Liver (tissue), 9 donors: ENCODE data around the gene C10orf53. TPM values are rescaled to one million over a fixed set of nuclear protein-coding genes. Genes with fewer than 3 reads are reported as not detected.

Experiments used
- DNase-seq: peaks from one replicate; pipeline ENCODE4 v3.0.0-alpha.2; 2017; ENCODE audit warnings: low spot score
- H3K27ac ChIP-seq, 2 donors: one replicate each; pipeline ENCODE4 v1.7.0; 2013; ENCODE audit warnings: inconsistent platforms in 2 of 2, low read length in 2 of 2, control low read depth in 1 of 2, low read depth in 1 of 2, mild to moderate bottlenecking in 1 of 2
- H3K27me3 ChIP-seq, 4 donors: one replicate each; pipeline versions ENCODE4 v1.6.1 to v1.7.0; 2013; ENCODE audit warnings: low read length in 3 of 4, inconsistent platforms in 1 of 4, mild to moderate bottlenecking in 1 of 4, moderate library complexity in 1 of 4; ENCODE audit not compliant: control insufficient read depth in 4 of 4, insufficient read depth in 4 of 4
- H3K36me3 ChIP-seq, 4 donors: one replicate each; pipeline versions ENCODE4 v1.6.1 to v1.7.0; 2013; ENCODE audit warnings: low read length in 3 of 4, mild to moderate bottlenecking in 3 of 4, low read depth in 1 of 4, moderate library complexity in 1 of 4; ENCODE audit not compliant: control insufficient read depth in 4 of 4, insufficient read depth in 3 of 4
- H3K4me1 ChIP-seq, 4 donors: one replicate each; pipeline versions ENCODE4 v1.6.1 to v1.7.0; 2013; ENCODE audit warnings: low read length in 3 of 4, mild to moderate bottlenecking in 3 of 4, moderate library complexity in 1 of 4; ENCODE audit not compliant: control insufficient read depth in 4 of 4, insufficient read depth in 4 of 4
- H3K4me3 ChIP-seq, 3 donors: one replicate each; pipeline versions ENCODE4 v1.6.1 to v1.7.0; 2013; ENCODE audit warnings: low read length in 3 of 3, control low read depth in 1 of 3, low read depth in 1 of 3, mild to moderate bottlenecking in 1 of 3
- H3K9ac ChIP-seq, 2 donors: one replicate each; pipeline ENCODE4 v1.7.0; 2013; ENCODE audit warnings: low read length in 2 of 2, mild to moderate bottlenecking in 2 of 2, moderate library complexity in 2 of 2, control low read depth in 1 of 2, low read depth in 1 of 2
- H3K9me3 ChIP-seq, 4 donors: one replicate each; pipeline versions ENCODE4 v1.6.1 to v1.7.0; 2013; ENCODE audit warnings: low read length in 3 of 4; ENCODE audit not compliant: control insufficient read depth in 4 of 4
- EGR1 ChIP-seq, 2 donors: IDR thresholded peaks; 2 replicates each; pipeline ENCODE4 v1.6.1; 2016 to 2018; ENCODE audit warnings: antibody characterized with exemption in 2 of 2, low read depth in 2 of 2
- FOXA1 ChIP-seq: IDR thresholded peaks from 2 replicates; pipeline ENCODE4 v1.6.1; 2016; ENCODE audit warnings: antibody characterized with exemption
- FOXA2 ChIP-seq: IDR thresholded peaks from 2 replicates; pipeline ENCODE4 v1.6.1; 2016; ENCODE audit warnings: antibody characterized with exemption
- GABPA ChIP-seq, 2 donors: IDR thresholded peaks in 1 of 2; conservative IDR thresholded peaks in 1 of 2; 2 replicates each; pipeline ENCODE4 v1.6.1; 2016; ENCODE audit warnings: antibody characterized with exemption in 2 of 2, mild to moderate bottlenecking in 1 of 2, moderate library complexity in 1 of 2
- HNF4A ChIP-seq, 2 donors: conservative IDR thresholded peaks; 2 replicates each; pipeline ENCODE4 v1.6.1; 2016; ENCODE audit warnings: antibody characterized with exemption in 2 of 2, mild to moderate bottlenecking in 2 of 2
- HNF4G ChIP-seq: IDR thresholded peaks from 2 replicates; pipeline ENCODE4 v1.6.1; 2016; ENCODE audit warnings: antibody characterized with exemption
- JUND ChIP-seq, 2 donors: IDR thresholded peaks; 2 replicates each; pipeline ENCODE4 v1.6.1; 2016; ENCODE audit warnings: antibody characterized with exemption in 2 of 2
- NR2F2 ChIP-seq: IDR thresholded peaks from 2 replicates; pipeline ENCODE4 v1.6.1; 2016; ENCODE audit warnings: antibody characterized with exemption
- RAD21 ChIP-seq, 2 donors: IDR thresholded peaks; 2 replicates each; pipeline ENCODE4 v1.6.1; 2016; ENCODE audit warnings: antibody characterized with exemption in 2 of 2, mild to moderate bottlenecking in 2 of 2
- RXRA ChIP-seq, 2 donors: IDR thresholded peaks; 2 replicates each; pipeline ENCODE4 v1.6.1; 2017 to 2018; ENCODE audit warnings: antibody characterized with exemption in 2 of 2, mild to moderate bottlenecking in 1 of 2
- SP1 ChIP-seq: IDR thresholded peaks from 2 replicates; pipeline ENCODE4 v1.6.1; 2018; ENCODE audit warnings: antibody characterized with exemption, mild to moderate bottlenecking
- TAF1 ChIP-seq: conservative IDR thresholded peaks from 2 replicates; pipeline ENCODE4 v1.6.1; 2016; ENCODE audit warnings: antibody characterized with exemption, mild to moderate bottlenecking
- YY1 ChIP-seq: IDR thresholded peaks from 2 replicates; pipeline ENCODE4 v1.6.1; 2016; ENCODE audit warnings: antibody characterized with exemption, mild to moderate bottlenecking
- WGBS: extraction: QIAGEN DNeasy Blood & Tissue Kit; methylation state at CpG from one replicate; pipeline ENCODE4 v1.1.7; 2013; 5-methylcytosine and 5-hydroxymethylcytosine counted together
- polyA plus RNA-seq, 2 donors: library from polyadenylated mRNA; stranded (reverse) in 1 of 2; unstranded in 1 of 2; fragments of 200-250 nt in 1 of 2; fragments of >200 nt in 1 of 2; fragmentation: Nextera tagmentation in 1 of 2; extraction: Ambion mirVana in 1 of 2; gene quantifications; one replicate each; pipeline versions ENCODE4 v1.2.1 to v1.2.3, GENCODE V29; 2013 to 2015
- total RNA-seq, 2 donors: library from RNA; depleted of rRNA; stranded (reverse); fragments of >200 nt; gene quantifications; one replicate each; pipeline ENCODE4 v1.2.3, GENCODE V29; 2014
- TF ChIP-seq, protein P1 (sequence below): IDR thresholded peaks from 2 replicates; pipeline ENCODE4 v1.6.1; 2016; ENCODE audit warnings: antibody characterized with exemption, mild to moderate bottlenecking
- TF ChIP-seq, protein P2 (sequence below): IDR thresholded peaks from 2 replicates; pipeline ENCODE4 v1.6.1; 2016; ENCODE audit warnings: antibody characterized with exemption
- TF ChIP-seq, protein P3 (sequence below): IDR thresholded peaks from 2 replicates; pipeline ENCODE4 v1.6.1; 2016; ENCODE audit warnings: antibody characterized with exemption
- TF ChIP-seq, protein P4 (sequence below): fragments of 150-350 bp; IDR thresholded peaks from 2 replicates; pipeline ENCODE4 v1.5.1; 2017; ENCODE audit warnings: improper control_type of control experiment, low read depth, low read length; ENCODE audit not compliant: missing input control
- TF ChIP-seq, protein P5 (sequence below): IDR thresholded peaks from 2 replicates; pipeline ENCODE4 v1.6.1; 2016; ENCODE audit warnings: antibody characterized with exemption
- donor health status: healthy.
- donor health status: healthy.
- donor health status: healthy.
- donor health status: healthy.
- donor health status: healthy.

C10orf53 gene
- total and polyA plus RNA-seq, 4 donors, result not detected

DNA sequence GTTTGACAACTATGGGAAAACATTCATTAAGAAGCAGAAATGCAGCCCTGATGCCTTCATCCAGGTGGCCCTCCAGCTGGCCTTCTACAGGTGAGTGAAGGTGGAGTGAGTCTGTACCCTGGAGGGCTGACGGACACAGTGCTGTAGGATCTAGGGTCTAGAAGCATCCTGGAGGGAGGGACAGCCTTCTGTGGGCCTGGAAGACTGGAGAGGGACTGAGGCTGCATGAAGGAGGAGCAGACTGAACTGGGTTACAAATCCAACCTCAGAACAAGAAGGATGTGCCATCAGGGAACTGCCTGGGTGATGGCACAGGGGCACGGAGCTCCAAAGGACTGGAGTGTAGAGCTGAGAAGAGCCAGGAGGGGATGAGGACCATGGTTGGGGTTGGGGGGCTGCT lies 27.5 kb upstream of the C10orf53 start:
- Histone ChIP-seq H3K27me3 (no peaks in the 10 kb centered on the region), H3K4me3 (no peak overlapping the region), H3K9me3 (no peaks in the 10 kb centered on the region), H3K4me1 (no peaks in the 10 kb centered on the region), H3K36me3 (no peaks in the 10 kb centered on the region), H3K9ac (no peak overlapping the region), H3K27ac (no peak overlapping the region)
- no peak for DNase-seq
- 78% methylated on average over 2 of the region's 2 CpGs for WGBS
- TF ChIP-seq, protein P1, sequence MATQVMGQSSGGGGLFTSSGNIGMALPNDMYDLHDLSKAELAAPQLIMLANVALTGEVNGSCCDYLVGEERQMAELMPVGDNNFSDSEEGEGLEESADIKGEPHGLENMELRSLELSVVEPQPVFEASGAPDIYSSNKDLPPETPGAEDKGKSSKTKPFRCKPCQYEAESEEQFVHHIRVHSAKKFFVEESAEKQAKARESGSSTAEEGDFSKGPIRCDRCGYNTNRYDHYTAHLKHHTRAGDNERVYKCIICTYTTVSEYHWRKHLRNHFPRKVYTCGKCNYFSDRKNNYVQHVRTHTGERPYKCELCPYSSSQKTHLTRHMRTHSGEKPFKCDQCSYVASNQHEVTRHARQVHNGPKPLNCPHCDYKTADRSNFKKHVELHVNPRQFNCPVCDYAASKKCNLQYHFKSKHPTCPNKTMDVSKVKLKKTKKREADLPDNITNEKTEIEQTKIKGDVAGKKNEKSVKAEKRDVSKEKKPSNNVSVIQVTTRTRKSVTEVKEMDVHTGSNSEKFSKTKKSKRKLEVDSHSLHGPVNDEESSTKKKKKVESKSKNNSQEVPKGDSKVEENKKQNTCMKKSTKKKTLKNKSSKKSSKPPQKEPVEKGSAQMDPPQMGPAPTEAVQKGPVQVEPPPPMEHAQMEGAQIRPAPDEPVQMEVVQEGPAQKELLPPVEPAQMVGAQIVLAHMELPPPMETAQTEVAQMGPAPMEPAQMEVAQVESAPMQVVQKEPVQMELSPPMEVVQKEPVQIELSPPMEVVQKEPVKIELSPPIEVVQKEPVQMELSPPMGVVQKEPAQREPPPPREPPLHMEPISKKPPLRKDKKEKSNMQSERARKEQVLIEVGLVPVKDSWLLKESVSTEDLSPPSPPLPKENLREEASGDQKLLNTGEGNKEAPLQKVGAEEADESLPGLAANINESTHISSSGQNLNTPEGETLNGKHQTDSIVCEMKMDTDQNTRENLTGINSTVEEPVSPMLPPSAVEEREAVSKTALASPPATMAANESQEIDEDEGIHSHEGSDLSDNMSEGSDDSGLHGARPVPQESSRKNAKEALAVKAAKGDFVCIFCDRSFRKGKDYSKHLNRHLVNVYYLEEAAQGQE, result no peak
- TF ChIP-seq, protein P2, sequence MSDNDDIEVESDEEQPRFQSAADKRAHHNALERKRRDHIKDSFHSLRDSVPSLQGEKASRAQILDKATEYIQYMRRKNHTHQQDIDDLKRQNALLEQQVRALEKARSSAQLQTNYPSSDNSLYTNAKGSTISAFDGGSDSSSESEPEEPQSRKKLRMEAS, result no peak
- TF ChIP-seq JUND (IDR thresholded peaks at IDR 0.05) (no peak), RAD21 (IDR thresholded peaks at IDR 0.05) (no peak), SP1 (no peak), RXRA (IDR thresholded peaks at IDR 0.05) (no peak), GABPA (IDR thresholded peaks at IDR 0.05 in 1 of 2, conservative IDR thresholded peaks at IDR 0.05 in 1 of 2) (no peak), HNF4G (no peak), HNF4A (conservative IDR thresholded peaks at IDR 0.05) (no peak), FOXA1 (no peak), NR2F2 (no peak), FOXA2 (no peak), TAF1 (no peak), YY1 (no peak), EGR1 (IDR thresholded peaks at IDR 0.05; ENCODE audit: low read depth in 2 of 2) (no peak)
- TF ChIP-seq, protein P3, sequence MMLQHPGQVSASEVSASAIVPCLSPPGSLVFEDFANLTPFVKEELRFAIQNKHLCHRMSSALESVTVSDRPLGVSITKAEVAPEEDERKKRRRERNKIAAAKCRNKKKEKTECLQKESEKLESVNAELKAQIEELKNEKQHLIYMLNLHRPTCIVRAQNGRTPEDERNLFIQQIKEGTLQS, result no peak
- TF ChIP-seq, protein P4, sequence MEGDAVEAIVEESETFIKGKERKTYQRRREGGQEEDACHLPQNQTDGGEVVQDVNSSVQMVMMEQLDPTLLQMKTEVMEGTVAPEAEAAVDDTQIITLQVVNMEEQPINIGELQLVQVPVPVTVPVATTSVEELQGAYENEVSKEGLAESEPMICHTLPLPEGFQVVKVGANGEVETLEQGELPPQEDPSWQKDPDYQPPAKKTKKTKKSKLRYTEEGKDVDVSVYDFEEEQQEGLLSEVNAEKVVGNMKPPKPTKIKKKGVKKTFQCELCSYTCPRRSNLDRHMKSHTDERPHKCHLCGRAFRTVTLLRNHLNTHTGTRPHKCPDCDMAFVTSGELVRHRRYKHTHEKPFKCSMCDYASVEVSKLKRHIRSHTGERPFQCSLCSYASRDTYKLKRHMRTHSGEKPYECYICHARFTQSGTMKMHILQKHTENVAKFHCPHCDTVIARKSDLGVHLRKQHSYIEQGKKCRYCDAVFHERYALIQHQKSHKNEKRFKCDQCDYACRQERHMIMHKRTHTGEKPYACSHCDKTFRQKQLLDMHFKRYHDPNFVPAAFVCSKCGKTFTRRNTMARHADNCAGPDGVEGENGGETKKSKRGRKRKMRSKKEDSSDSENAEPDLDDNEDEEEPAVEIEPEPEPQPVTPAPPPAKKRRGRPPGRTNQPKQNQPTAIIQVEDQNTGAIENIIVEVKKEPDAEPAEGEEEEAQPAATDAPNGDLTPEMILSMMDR, result no peak
- TF ChIP-seq, protein P5, sequence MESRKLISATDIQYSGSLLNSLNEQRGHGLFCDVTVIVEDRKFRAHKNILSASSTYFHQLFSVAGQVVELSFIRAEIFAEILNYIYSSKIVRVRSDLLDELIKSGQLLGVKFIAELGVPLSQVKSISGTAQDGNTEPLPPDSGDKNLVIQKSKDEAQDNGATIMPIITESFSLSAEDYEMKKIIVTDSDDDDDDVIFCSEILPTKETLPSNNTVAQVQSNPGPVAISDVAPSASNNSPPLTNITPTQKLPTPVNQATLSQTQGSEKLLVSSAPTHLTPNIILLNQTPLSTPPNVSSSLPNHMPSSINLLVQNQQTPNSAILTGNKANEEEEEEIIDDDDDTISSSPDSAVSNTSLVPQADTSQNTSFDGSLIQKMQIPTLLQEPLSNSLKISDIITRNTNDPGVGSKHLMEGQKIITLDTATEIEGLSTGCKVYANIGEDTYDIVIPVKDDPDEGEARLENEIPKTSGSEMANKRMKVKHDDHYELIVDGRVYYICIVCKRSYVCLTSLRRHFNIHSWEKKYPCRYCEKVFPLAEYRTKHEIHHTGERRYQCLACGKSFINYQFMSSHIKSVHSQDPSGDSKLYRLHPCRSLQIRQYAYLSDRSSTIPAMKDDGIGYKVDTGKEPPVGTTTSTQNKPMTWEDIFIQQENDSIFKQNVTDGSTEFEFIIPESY, result no peak
